GM12872 (cell line): ENCODE measurements around the gene CDCA8.

Experiments used
- TF ChIP-seq, protein P1 (sequence below): IDR thresholded peaks from 3 replicates; pipeline ENCODE4 v1.5.1; 2011; ENCODE audit warnings: low read depth, mild to moderate bottlenecking, low read length, moderate library complexity; ENCODE audit not compliant: insufficient read depth

The CDCA8 gene

DNA sequence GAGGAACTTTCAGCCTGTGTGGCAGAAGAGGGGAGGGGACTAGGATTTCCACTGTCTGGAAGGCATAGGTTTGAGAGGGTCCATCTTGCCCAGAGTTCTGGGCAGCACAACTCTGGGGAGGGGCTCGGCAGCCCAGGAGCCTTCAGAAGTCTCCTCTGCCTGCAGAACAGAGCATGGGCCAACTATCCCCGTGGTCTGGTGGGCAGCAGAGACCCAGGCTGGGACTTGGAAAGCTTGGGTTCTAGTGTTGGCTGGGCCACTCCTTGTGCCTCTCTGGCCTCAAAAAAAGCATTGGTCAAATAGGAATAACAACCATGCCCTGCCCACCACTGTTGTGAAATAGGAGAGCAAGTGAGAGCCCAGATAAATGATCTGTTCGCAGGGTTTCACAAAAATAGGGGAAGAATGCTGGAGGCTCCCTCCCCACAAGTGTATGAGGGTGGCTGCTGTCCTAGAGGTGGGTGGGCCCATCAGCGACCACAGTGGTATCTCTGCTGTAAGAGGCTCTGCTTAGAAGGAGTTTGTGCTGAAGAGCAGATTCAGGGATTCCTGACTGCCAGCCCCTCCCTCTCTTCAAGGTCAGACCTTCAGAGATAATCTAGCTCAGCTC, 63.7 kb downstream of the CDCA8 start:
- TF ChIP-seq, protein P1, sequence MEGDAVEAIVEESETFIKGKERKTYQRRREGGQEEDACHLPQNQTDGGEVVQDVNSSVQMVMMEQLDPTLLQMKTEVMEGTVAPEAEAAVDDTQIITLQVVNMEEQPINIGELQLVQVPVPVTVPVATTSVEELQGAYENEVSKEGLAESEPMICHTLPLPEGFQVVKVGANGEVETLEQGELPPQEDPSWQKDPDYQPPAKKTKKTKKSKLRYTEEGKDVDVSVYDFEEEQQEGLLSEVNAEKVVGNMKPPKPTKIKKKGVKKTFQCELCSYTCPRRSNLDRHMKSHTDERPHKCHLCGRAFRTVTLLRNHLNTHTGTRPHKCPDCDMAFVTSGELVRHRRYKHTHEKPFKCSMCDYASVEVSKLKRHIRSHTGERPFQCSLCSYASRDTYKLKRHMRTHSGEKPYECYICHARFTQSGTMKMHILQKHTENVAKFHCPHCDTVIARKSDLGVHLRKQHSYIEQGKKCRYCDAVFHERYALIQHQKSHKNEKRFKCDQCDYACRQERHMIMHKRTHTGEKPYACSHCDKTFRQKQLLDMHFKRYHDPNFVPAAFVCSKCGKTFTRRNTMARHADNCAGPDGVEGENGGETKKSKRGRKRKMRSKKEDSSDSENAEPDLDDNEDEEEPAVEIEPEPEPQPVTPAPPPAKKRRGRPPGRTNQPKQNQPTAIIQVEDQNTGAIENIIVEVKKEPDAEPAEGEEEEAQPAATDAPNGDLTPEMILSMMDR, result no peak; the same call in 2 of the 3 replicates
